HG03460 (cell line): ENCODE measurements around the gene CASZ1.

Experiments
- ATAC-seq: cut with Tn5 transposase; IDR thresholded peaks from one replicate; pipeline ENCODE4 v1.9.1; 2021; ENCODE audit not compliant: unreplicated experiment

Gene CASZ1

GRCh38 chr1:10753299-10753698, 43.1 kb downstream of the CASZ1 start:
- ATAC-seq, result no peak

DNA sequence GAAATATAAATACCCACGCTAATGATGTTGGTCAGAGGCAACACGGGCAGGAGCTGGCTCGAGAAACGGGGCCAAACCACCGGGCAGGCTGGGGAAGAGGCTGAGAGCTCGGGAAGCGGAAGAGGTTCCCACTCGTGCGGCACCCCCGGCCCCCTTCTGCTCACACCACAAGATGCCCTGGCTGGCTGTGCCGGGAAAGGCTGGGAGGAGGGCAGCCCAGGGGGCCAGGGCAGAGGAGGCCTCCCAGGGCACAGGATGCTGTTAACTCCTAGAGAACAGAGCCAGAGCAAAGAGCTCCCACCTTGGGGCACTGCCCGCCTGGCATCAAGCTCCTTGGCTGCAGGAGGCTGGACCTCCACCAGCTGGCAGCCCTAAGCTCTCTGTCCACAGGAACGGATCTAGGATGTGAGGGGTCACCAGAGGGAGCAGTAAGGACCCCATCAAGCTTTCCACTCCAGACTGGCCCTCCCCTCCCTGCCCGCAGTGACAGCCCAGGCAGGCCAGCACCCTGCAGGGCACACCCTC, 44.8 kb downstream of the CASZ1 start:
- ATAC-seq, result no peak

GRCh38 chr1:10751160-10751559, 45.3 kb downstream of the CASZ1 start:
- ATAC-seq, result no peak

DNA sequence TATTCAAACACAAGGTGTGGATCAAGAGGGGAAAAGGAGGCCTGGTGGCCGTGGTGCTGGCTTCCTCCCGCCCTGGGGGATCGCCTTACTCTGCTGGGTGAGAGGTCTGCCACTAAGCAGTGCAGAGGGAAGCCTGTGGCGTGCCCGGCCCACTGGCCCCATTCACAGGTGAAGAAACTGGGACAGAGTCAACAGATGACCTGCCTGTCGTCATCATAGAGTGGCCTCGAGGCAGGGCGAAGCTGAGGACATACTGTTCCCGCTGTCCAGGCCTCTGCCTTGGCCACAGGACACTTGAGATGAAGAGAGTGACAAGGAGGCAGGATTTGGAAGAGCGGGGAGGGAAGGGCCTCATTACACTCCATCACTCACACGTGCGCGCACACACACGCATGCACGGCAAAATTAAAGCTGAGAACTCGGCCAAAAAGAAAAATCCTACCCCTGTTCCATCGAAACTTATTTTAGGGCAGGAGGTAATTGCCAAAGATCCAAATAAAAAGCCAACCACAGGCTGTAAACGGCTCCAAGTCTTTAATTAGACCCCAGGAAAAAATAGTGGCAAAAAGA, 50.5 kb downstream of the CASZ1 start:
- no peak for ATAC-seq

DNA sequence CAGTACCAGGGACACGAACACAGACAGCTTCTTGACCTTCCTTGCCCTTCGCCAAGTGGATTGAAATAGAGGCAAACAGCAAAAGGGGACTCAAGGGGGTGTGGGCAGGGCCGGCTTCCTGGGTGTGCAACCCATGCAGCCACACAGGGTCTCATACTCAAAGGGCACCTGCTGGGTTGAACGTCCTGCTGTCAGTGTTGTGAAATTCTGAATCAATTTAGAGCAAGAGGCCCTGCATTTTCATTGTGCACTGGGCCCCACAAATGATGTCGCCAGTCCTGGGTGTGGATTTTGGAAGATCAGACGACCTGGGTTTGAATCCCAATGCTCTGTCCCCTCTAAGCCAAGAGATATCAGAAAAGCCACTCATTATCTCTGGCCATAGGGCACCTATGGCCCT, 51.1 kb downstream of the CASZ1 start:
- ATAC-seq, result no peak

DNA sequence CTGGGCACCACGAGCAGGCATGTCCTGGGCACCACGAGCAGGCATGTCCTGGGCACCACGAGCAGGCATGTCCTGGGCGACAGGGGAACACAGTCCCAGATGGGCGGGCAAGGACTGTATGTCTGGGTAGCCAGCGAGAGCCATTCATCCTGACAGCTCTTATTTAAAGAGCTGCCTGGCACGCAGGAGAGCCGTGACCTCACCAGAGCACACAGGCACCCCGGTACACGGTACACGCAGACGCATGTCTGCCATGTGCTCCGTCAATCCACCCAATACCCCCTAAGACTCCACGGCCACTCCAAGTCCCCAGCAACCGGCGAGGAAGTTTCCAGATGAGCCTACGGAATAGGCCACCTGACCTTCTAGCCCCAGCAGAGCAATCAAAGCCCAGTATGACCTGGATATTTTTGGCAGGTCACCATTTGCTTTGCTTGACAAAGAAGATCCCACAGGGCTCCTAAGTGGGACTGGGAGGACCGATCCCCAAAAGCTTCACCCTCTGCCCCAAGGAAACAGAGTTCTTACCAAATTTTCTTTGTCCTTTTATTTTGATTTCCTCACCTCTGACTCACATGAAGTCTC, 51.7 kb downstream of the CASZ1 start:
- ATAC-seq, result no peak

DNA sequence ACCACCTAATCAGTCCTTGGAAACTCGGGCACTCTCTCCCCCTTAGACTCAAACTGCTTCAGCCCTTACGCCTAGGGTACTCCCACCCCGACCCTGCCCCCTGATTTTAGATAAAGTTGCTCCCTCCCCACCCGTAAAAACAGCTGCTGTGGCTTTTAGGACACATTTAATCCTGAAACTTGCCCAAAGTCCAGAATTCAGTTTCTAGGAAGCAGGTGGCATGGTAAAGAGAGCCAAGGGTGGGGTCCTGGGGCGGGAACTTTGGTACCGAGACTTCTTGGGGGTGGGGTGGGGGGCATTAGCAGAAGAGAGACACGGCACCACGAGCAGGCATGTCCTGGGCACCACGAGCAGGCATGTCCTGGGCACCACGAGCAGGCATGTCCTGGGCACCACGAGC, 52.4 kb downstream of the CASZ1 start:
- no peak for ATAC-seq

- ATAC-seq, result no peak
Observed at GRCh38 chr1:10741696-10742095, 54.8 kb downstream of the CASZ1 start.

DNA sequence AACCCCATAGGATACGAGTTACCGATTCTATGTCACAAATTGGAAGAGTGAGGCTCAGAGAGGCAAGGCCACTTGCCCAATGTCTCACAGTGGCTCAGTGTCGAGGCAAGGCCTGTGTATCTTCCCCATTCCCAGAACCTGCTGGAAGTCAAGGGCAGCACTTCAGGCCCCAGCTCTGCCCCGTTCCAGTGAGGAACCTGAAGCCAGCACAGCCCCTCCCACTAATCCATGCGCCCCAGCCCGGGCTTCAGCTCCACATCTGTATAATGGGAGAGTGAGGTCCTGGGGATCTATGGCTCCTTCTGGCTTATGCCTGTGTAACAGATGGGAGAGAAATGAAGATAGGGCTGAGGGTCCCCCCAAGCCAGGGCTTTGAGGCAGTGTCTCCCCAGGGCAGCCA, 56.3 kb downstream of the CASZ1 start:
- ATAC-seq, result no peak

GRCh38 chr1:10739589-10739988, 56.9 kb downstream of the CASZ1 start:
- ATAC-seq, result no peak

GRCh38 chr1:10738061-10739058, 58.1 kb downstream of the CASZ1 start:
- ATAC-seq, result no peak

GRCh38 chr1:10737651-10738050, 58.8 kb downstream of the CASZ1 start:
- no peak for ATAC-seq

DNA sequence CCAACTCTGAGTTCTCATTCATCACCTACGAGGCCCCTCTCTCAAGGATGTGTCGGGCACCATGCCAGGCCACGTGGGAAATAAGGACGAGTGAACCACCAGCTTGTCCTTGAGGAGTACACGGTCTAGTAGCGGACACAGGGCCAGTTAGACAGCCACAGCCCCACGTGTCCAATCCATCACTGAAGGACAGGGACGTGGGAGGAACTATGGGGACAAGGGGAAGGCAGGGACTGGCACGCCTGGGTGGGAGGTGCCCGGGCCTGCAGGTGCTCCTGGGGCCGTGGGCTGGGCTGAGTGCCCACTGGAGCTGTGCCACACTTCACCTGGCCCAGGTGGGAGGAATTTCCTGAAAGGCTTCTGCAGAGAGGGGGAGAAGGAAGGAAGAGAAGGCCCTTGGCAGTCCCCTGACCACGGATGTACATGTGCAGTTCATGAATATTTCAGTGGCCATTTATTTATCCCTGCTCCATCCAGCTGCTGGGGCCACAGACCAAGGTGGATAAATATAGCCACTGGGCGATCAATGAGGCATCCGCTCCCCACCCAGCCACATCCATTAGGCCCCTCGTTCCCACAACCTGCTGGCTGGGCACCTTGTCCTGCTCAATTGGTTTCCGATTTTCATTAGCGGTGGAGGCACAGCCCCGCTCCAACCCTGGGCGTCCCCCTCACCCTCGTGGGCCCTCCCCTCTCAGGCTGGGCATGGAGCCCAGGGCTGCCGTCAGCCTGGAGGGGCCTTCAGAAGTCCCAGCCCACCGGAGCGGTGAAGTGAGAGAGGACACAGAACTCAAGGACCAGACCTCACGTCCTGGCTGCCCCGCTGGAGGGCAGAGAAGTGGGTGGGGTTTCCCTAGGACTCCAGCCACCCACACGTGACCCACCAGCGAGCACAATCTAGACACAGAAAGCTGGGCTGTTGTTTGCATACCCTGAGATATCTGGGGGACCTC, 59.5 kb downstream of the CASZ1 start:
- no peak for ATAC-seq

DNA sequence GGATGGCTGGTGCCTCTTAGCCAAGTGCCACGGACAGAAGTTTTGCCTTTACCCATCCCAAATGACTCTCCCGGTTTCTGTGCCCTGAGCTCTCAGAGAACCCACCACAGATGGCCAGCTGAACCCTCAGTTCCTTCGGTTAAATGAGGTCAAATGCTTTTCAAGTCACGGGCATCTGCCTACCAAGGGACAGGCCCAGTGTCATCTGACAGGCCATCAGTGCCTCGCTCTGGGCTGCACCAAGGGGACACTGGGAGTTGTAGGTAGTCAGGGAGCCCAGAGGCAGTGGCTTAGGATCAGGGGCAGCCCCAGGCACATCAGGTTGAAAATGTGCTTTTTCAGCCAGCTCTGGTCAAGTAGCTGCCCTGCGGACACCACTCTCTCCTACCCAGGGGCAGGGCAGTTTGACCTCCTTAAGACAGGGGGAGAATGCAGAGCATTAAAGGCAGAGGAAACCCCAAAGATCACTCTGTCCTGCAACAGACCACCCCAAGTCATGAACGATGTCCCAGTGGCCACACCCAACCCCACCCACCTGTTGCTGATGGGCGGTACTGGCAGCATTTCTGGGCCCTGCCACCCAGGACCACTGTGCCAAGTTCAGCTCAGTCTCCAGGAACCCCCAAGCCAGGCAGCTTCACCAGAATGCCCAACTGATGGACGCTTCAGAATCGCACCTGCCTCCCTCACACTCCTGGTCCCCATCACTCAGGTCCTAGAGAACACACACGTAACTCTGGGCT, 60.7 kb downstream of the CASZ1 start:
- ATAC-seq, result no peak

DNA sequence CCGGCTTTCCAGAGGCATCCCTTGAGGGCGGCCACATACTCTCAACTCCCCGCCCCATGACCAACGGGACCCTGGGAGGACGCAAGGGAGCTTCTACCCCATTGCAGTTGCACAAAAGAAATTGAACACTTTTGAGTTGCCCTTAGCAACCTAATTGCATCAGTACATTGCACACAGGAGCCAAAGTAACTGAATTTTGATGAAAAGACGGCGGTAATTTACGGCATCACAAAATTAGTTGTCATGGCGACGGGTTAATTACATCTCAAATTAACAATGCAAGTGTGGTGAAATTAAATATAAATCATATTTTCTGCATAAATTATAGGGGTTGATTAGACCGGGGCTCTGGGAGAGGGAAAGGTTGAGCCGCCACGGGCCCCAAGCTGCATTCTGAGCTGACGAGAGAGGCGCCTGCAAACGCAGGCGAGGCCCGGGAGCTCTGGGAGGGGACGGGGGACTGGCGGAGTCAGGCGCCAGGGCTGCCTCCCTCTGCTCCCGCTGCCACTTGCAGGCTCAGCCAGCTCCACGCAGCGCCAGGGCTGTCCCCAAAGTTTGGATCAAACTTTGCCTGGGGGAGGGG, 61.4 kb downstream of the CASZ1 start:
- ATAC-seq, result no peak

DNA sequence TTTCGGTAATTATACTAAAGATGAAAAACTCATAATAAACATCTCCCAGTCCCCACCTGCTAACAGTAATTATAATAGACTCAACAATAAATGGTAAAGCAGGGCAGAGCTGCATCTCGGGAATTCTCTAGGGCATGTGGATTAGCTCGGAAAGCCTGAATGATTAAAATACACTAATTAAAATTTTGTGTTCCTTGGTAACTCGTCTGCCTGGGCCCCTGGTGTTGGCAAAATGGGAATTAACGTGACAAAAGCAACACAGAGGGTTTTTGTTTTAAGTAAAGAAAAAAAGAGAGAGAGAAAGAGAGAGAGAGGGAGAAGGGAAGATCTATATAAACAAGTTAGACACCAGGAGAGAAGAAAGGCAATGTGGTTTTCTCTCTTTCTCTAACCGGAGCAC, 62.1 kb downstream of the CASZ1 start:
- no peak for ATAC-seq

GRCh38 chr1:10733474-10734366, 62.7 kb downstream of the CASZ1 start:
- no peak for ATAC-seq

DNA sequence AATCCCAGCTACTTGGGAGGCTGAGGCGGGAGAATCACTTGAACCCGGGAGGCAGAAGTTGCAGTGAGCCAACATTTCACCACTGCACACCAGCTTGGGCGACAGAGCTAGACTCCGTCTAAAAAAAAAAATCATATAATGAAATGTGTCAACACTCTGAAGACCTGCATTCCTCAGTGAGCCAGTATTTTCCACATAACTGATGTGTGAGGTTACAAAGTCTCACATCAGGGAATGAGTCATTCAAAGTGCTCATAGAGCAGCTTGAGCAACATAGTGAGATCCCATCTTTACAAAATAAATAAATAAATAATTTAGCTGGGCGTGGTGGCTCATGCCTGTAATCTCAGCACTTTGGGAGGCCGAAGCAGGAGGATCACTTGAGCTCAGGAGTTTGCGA, 65.5 kb downstream of the CASZ1 start:
- no peak for ATAC-seq
